Prostate gland (tissue), 2 donors: Measurements from ENCODE around the gene PEX5.

ENCODE experiments used
- CTCF ChIP-seq, 4 experiments: fragments of 200-600 bp in 2 of 4; fragments of 450-650 bp in 2 of 4; sonication (generic) in 2 of 4; IDR thresholded peaks; 1 replicate in 3 of 4; 2 replicates in 1 of 4; pipeline ENCODE4 v1.5.1; 2016 to 2019; ENCODE audit warnings: antibody characterized with exemption in 4 of 4, mild to moderate bottlenecking in 2 of 4, moderate library complexity in 2 of 4
- POLR2AphosphoS5 ChIP-seq: sonication (generic); formaldehyde crosslinking; IDR thresholded peaks from one replicate; pipeline ENCODE4 v1.6.1; 2017; ENCODE audit warnings: antibody characterized with exemption

GRCh38 chr12:7152818-7153217, 36.7 kb upstream of the PEX5 start:
- TF ChIP-seq POLR2AphosphoS5 (no peak), CTCF (IDR thresholded peaks at IDR 0.05) (no peak)
